ENCODE data around the gene GPR61.

GPR61 gene

DNA sequence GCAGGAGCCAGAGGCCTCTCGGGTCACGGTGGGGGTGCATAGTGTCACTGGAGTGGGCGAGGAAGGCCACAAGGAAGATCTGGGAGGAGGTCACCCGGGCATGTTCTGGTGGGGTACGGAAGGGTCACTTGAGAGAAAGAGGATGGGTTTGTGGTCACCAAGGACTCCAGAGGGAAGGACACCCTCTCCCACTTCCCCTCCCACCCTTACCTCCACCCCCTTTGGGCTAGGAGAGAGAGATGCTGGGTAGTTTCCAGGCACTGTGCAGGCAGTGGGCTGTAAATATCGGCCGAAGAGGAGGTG, 30.8 kb upstream of the GPR61 start:
- Histone ChIP-seq H3K9me3 (ENCODE audit: control insufficient read depth in 1 of 2, low read length in 2 of 2) (no peaks in the 10 kb centered on the region), H3K27ac (ENCODE audit: low read depth, low read length) (no peak overlapping the region), H3K27me3 (ENCODE audit: control insufficient read depth in 1 of 2, insufficient read depth in 2 of 2, low read length in 2 of 2) (no peaks in the 10 kb centered on the region), H3K36me3 (ENCODE audit: control insufficient read depth in 1 of 2, insufficient read depth in 2 of 2, low read length in 2 of 2) (no peaks in the 10 kb centered on the region), H3K4me1 (ENCODE audit: control insufficient read depth in 1 of 2, insufficient read depth in 2 of 2, low read length in 2 of 2) (peaks cover 21 to 25% of the 10 kb centered on the region in 2 donors), H3K4me3 (ENCODE audit: low read depth in 1 of 2, low read length in 2 of 2) (peak overlapping the region; percentile 76 to 81), H3K9ac (ENCODE audit: low read depth in 1 of 2, low read length in 2 of 2) (peak overlapping the region; percentile 54 to 60)

- no peaks in the 10 kb centered on the region for H3K27me3 ChIP-seq (ENCODE audit: control insufficient read depth in 1 of 2, insufficient read depth in 2 of 2, low read length in 2 of 2)
- no peaks in the 10 kb centered on the region for H3K9me3 ChIP-seq (ENCODE audit: control insufficient read depth in 1 of 2, low read length in 2 of 2)
- H3K36me3 ChIP-seq (ENCODE audit: control insufficient read depth in 1 of 2, insufficient read depth in 2 of 2, low read length in 2 of 2), result no peaks in the 10 kb centered on the region
- H3K4me3 ChIP-seq (ENCODE audit: low read depth in 1 of 2, low read length in 2 of 2), result peak within 1 kb of the TSS; percentile 76 to 81
- peak within 1 kb of the TSS; percentile 54 to 63 for H3K9ac ChIP-seq (ENCODE audit: low read depth in 1 of 2, low read length in 2 of 2)
- no peak within 1 kb of the TSS for H3K27ac ChIP-seq (ENCODE audit: low read depth, low read length)
- H3K4me1 ChIP-seq (ENCODE audit: control insufficient read depth in 1 of 2, insufficient read depth in 2 of 2, low read length in 2 of 2), result peaks cover 16 to 20% of the 10 kb centered on the region in 2 donors
Observed at GRCh38 chr1:109509176-109510134, 30.2 kb upstream of the GPR61 start, which contains the start of gene AMIGO1. Gene AMIGO1, minus strand, starts transcription at chr1:109509727. Its CDS starts 815 bp downstream, at chr1:109508912.

- Histone ChIP-seq H3K27me3 (ENCODE audit: control insufficient read depth in 1 of 2, insufficient read depth in 2 of 2, low read length in 2 of 2) (no peaks in the 10 kb centered on the region), H3K9ac (ENCODE audit: low read depth in 1 of 2, low read length in 2 of 2) (no peak overlapping the region), H3K9me3 (ENCODE audit: control insufficient read depth in 1 of 2, low read length in 2 of 2) (no peaks in the 10 kb centered on the region), H3K4me3 (ENCODE audit: low read depth in 1 of 2, low read length in 2 of 2) (no peak overlapping the region), H3K27ac (ENCODE audit: low read depth, low read length) (no peak overlapping the region), H3K36me3 (ENCODE audit: control insufficient read depth in 1 of 2, insufficient read depth in 2 of 2, low read length in 2 of 2) (no peaks in the 10 kb centered on the region), H3K4me1 (ENCODE audit: control insufficient read depth in 1 of 2, insufficient read depth in 2 of 2, low read length in 2 of 2) (peaks cover 29 to 34% of the 10 kb centered on the region in 2 donors)
Observed at GRCh38 chr1:109513110-109513710, 26.5 kb upstream of the GPR61 start.

- no peaks in the 10 kb centered on the region for H3K36me3 ChIP-seq (ENCODE audit: control insufficient read depth in 1 of 2, insufficient read depth in 2 of 2, low read length in 2 of 2)
- H3K9me3 ChIP-seq (ENCODE audit: control insufficient read depth in 1 of 2, low read length in 2 of 2), result no peaks in the 10 kb centered on the region
- H3K4me1 ChIP-seq (ENCODE audit: control insufficient read depth in 1 of 2, insufficient read depth in 2 of 2, low read length in 2 of 2), result peaks cover 18 to 26% of the 10 kb centered on the region in 2 donors
- no peak overlapping the region for H3K27ac ChIP-seq (ENCODE audit: low read depth, low read length)
- no peak overlapping the region for H3K9ac ChIP-seq (ENCODE audit: low read depth in 1 of 2, low read length in 2 of 2)
- no peak overlapping the region for H3K4me3 ChIP-seq (ENCODE audit: low read depth in 1 of 2, low read length in 2 of 2)
- H3K27me3 ChIP-seq (ENCODE audit: control insufficient read depth in 1 of 2, insufficient read depth in 2 of 2, low read length in 2 of 2), result no peaks in the 10 kb centered on the region
Observed at GRCh38 chr1:109514846-109515245, 24.8 kb upstream of the GPR61 start.

DNA sequence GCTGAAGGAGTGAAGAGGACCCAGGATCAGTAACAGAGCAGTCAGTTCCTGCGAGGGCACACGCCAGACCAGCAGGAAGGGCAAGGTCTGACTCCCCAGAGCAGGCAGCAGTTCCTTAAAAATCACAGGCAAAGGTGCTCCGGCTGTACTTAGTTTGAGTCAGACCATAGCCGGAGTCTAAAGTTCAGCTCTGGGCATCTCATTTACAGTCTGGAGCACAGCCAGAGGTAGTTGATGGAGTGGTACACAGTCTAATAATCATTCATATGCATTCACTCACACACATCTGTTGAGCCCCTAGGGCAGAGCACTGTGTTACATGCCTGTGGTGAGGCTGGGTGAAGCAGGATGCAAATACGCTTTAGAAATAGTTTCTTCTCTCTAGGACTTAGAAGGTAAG, 22.8 kb upstream of the GPR61 start:
- Histone ChIP-seq H3K27ac (ENCODE audit: low read depth, low read length) (no peak overlapping the region), H3K4me1 (ENCODE audit: control insufficient read depth in 1 of 2, insufficient read depth in 2 of 2, low read length in 2 of 2) (peaks cover 12 to 18% of the 10 kb centered on the region in 2 donors), H3K27me3 (ENCODE audit: control insufficient read depth in 1 of 2, insufficient read depth in 2 of 2, low read length in 2 of 2) (no peaks in the 10 kb centered on the region), H3K4me3 (ENCODE audit: low read depth in 1 of 2, low read length in 2 of 2) (no peak overlapping the region), H3K9me3 (ENCODE audit: control insufficient read depth in 1 of 2, low read length in 2 of 2) (no peaks in the 10 kb centered on the region), H3K36me3 (ENCODE audit: control insufficient read depth in 1 of 2, insufficient read depth in 2 of 2, low read length in 2 of 2) (no peaks in the 10 kb centered on the region), H3K9ac (ENCODE audit: low read depth in 1 of 2, low read length in 2 of 2) (no peak overlapping the region)

DNA sequence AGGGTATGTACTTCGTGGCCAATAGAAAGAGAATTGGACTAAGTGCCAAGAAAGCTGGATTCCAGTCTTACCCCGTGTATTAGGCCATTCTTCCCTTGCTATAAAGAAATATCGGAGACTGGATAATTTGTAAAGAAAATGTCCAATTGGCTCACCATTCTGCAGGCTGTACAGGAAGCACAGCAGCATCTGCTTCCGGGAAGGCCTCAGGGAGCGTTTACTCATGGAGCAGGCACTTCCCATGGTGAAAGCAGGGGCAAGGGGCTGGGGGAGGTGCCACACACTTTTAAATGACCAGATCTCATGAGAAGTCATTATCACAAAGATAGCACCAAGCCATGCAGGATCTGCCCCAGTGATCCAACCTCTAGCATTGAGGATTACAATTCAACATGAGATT, 22.3 kb upstream of the GPR61 start:
- no peaks in the 10 kb centered on the region for H3K36me3 ChIP-seq (ENCODE audit: control insufficient read depth in 1 of 2, insufficient read depth in 2 of 2, low read length in 2 of 2)
- H3K9ac ChIP-seq (ENCODE audit: low read depth in 1 of 2, low read length in 2 of 2), result no peak overlapping the region
- H3K4me1 ChIP-seq (ENCODE audit: control insufficient read depth in 1 of 2, insufficient read depth in 2 of 2, low read length in 2 of 2), result peaks cover 12 to 18% of the 10 kb centered on the region in 2 donors
- no peak overlapping the region for H3K27ac ChIP-seq (ENCODE audit: low read depth, low read length)
- H3K9me3 ChIP-seq (ENCODE audit: control insufficient read depth in 1 of 2, low read length in 2 of 2), result no peaks in the 10 kb centered on the region
- no peaks in the 10 kb centered on the region for H3K27me3 ChIP-seq (ENCODE audit: control insufficient read depth in 1 of 2, insufficient read depth in 2 of 2, low read length in 2 of 2)
- H3K4me3 ChIP-seq (ENCODE audit: low read depth in 1 of 2, low read length in 2 of 2), result no peak overlapping the region

GRCh38 chr1:109521002-109521951, 18.4 kb upstream of the GPR61 start:
- H3K27me3 ChIP-seq (ENCODE audit: control insufficient read depth in 1 of 2, insufficient read depth in 2 of 2, low read length in 2 of 2), result no peaks in the 10 kb centered on the region
- no peaks in the 10 kb centered on the region for H3K36me3 ChIP-seq (ENCODE audit: control insufficient read depth in 1 of 2, insufficient read depth in 2 of 2, low read length in 2 of 2)
- no peak overlapping the region for H3K4me3 ChIP-seq (ENCODE audit: low read depth in 1 of 2, low read length in 2 of 2)
- H3K9me3 ChIP-seq (ENCODE audit: control insufficient read depth in 1 of 2, low read length in 2 of 2), result no peaks in the 10 kb centered on the region
- H3K4me1 ChIP-seq (ENCODE audit: control insufficient read depth in 1 of 2, insufficient read depth in 2 of 2, low read length in 2 of 2), result peaks cover 11 to 12% of the 10 kb centered on the region in 2 donors
- H3K9ac ChIP-seq (ENCODE audit: low read depth in 1 of 2, low read length in 2 of 2), result no peak overlapping the region
- no peak overlapping the region for H3K27ac ChIP-seq (ENCODE audit: low read depth, low read length)

GRCh38 chr1:109522026-109522425, 17.6 kb upstream of the GPR61 start:
- peaks cover 6% of the 10 kb centered on the region in 2 donors for H3K4me1 ChIP-seq (ENCODE audit: control insufficient read depth in 1 of 2, insufficient read depth in 2 of 2, low read length in 2 of 2)
- H3K27ac ChIP-seq (ENCODE audit: low read depth, low read length), result no peak overlapping the region
- no peaks in the 10 kb centered on the region for H3K9me3 ChIP-seq (ENCODE audit: control insufficient read depth in 1 of 2, low read length in 2 of 2)
- H3K27me3 ChIP-seq (ENCODE audit: control insufficient read depth in 1 of 2, insufficient read depth in 2 of 2, low read length in 2 of 2), result no peaks in the 10 kb centered on the region
- H3K36me3 ChIP-seq (ENCODE audit: control insufficient read depth in 1 of 2, insufficient read depth in 2 of 2, low read length in 2 of 2), result no peaks in the 10 kb centered on the region
- H3K4me3 ChIP-seq (ENCODE audit: low read depth in 1 of 2, low read length in 2 of 2), result no peak overlapping the region
- no peak overlapping the region for H3K9ac ChIP-seq (ENCODE audit: low read depth in 1 of 2, low read length in 2 of 2)

DNA sequence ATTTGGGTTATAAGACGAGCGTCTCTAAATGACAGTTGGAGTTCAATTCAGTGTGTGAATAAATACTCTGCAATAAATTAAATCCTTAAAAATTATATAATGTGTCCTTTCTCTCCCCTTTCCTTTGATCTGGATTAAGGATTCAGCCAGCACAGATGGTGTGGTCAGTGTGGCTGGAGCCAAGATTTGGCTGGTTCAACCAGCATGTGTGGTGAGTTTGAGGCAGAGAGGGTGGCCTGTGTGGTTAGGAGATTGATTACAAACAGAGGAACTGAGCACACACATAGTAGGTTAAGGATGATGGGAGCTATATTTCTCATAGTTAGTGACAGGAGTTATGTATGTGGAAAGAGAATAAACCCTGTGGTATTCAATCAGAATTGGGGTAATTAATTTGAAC, 16.0 kb upstream of the GPR61 start:
- Histone ChIP-seq H3K36me3 (ENCODE audit: control insufficient read depth in 1 of 2, insufficient read depth in 2 of 2, low read length in 2 of 2) (no peaks in the 10 kb centered on the region), H3K9me3 (ENCODE audit: control insufficient read depth in 1 of 2, low read length in 2 of 2) (no peaks in the 10 kb centered on the region), H3K27me3 (ENCODE audit: control insufficient read depth in 1 of 2, insufficient read depth in 2 of 2, low read length in 2 of 2) (no peaks in the 10 kb centered on the region), H3K4me3 (ENCODE audit: low read depth in 1 of 2, low read length in 2 of 2) (no peak overlapping the region), H3K9ac (ENCODE audit: low read depth in 1 of 2, low read length in 2 of 2) (no peak overlapping the region), H3K27ac (ENCODE audit: low read depth, low read length) (no peak overlapping the region), H3K4me1 (ENCODE audit: control insufficient read depth in 1 of 2, insufficient read depth in 2 of 2, low read length in 2 of 2) (no peaks in the 10 kb centered on the region)
